HG02678 (cell line): ENCODE data around the gene KEAP1.
"Not testable (repeated sequence)": the region's sequence is repeated elsewhere in the genome, so short reads cannot be mapped to it uniquely, and the experiment has no call there.

Experiments used
- ATAC-seq: cut with Tn5 transposase; IDR thresholded peaks from one replicate; pipeline ENCODE4 v1.9.1; 2021; ENCODE audit warnings: mild to moderate bottlenecking, moderate library complexity; ENCODE audit not compliant: unreplicated experiment

Gene KEAP1

GRCh38 chr19:10503002-10503789, at the start of gene KEAP1:
Gene KEAP1 (minus strand): TSS chr19:10503356. CDS start chr19:10500033, 3,323 bp downstream.
- ATAC-seq = peak; percentile 31

- ATAC-seq = no peak
Measured at GRCh38 chr19:10552510-10553053, 49.4 kb upstream of the KEAP1 start.

- no peak for ATAC-seq
Measured at GRCh38 chr19:10551698-10552301, 48.6 kb upstream of the KEAP1 start.

- not testable (repeated sequence) for ATAC-seq
Measured at GRCh38 chr19:10551006-10551405, 47.9 kb upstream of the KEAP1 start.

- ATAC-seq = no peak
Measured at GRCh38 chr19:10550336-10550735, 47.2 kb upstream of the KEAP1 start.

GRCh38 chr19:10549733-10550132, 46.6 kb upstream of the KEAP1 start:
- no peak for ATAC-seq

- no peak for ATAC-seq
Measured at GRCh38 chr19:10548746-10549276, 45.7 kb upstream of the KEAP1 start.

GRCh38 chr19:10546817-10547216, 43.7 kb upstream of the KEAP1 start:
- ATAC-seq = no peak

- ATAC-seq = no peak
Measured at GRCh38 chr19:10544753-10545251, 41.6 kb upstream of the KEAP1 start.

GRCh38 chr19:10544242-10544752, 41.1 kb upstream of the KEAP1 start:
- no peak for ATAC-seq

GRCh38 chr19:10543420-10544241, 40.5 kb upstream of the KEAP1 start, which contains the start of gene ATG4D:
Gene ATG4D (plus strand): TSS chr19:10543904. CDS start chr19:10544091, 187 bp downstream.
- peak; percentile 75 for ATAC-seq

GRCh38 chr19:10543059-10543419, 39.9 kb upstream of the KEAP1 start:
- ATAC-seq = no peak

- ATAC-seq = not testable (repeated sequence)
Measured at GRCh38 chr19:10539016-10539415, 35.9 kb upstream of the KEAP1 start.

GRCh38 chr19:10538204-10538983, 35.2 kb upstream of the KEAP1 start:
- ATAC-seq = no peak

GRCh38 chr19:10537668-10538067, 34.5 kb upstream of the KEAP1 start:
- ATAC-seq = no peak

- no peak for ATAC-seq
Measured at GRCh38 chr19:10535613-10536012, 32.5 kb upstream of the KEAP1 start.

GRCh38 chr19:10533646-10534386, 30.7 kb upstream of the KEAP1 start:
- ATAC-seq = no peak

GRCh38 chr19:10532457-10532856, 29.3 kb upstream of the KEAP1 start:
- ATAC-seq = no peak

- not testable (repeated sequence) for ATAC-seq
Measured at GRCh38 chr19:10526887-10527286, 23.7 kb upstream of the KEAP1 start.
